Activated naive CD4-positive, alpha-beta T cell treated with Interleukin-2 at 50 U/mL for 16 hours (primary cell): ENCODE results near the gene RPLP2.

ENCODE experiments used
- DNase-seq: peaks from one replicate; pipeline ENCODE4 v3.0.0-alpha.2; 2020

Gene RPLP2

GRCh38 chr11:774873-775592, 34.7 kb upstream of the RPLP2 start:
- no peak for DNase-seq

- DNase-seq: no peak
Measured at GRCh38 chr11:776263-776560, 33.6 kb upstream of the RPLP2 start.

GRCh38 chr11:776561-777287, 33.0 kb upstream of the RPLP2 start:
- no peak for DNase-seq

- DNase-seq: peak; percentile 95
Measured at GRCh38 chr11:777288-778255, 32.2 kb upstream of the RPLP2 start, which contains the start of gene GATD1. TSS of gene GATD1 (minus strand) at chr11:777487. CDS start at chr11:777462, 25 bp downstream.

- no peak for DNase-seq
Measured at GRCh38 chr11:778976-779954, 30.5 kb upstream of the RPLP2 start.

- no peak for DNase-seq
Measured at GRCh38 chr11:779955-780532, 29.7 kb upstream of the RPLP2 start.

GRCh38 chr11:782264-783174, 27.2 kb upstream of the RPLP2 start:
- no peak for DNase-seq

GRCh38 chr11:783581-784015, 26.2 kb upstream of the RPLP2 start:
- peak; percentile 46 for DNase-seq

GRCh38 chr11:786235-787083, 23.3 kb upstream of the RPLP2 start:
- DNase-seq: no peak

GRCh38 chr11:787084-787675, 22.6 kb upstream of the RPLP2 start:
- no peak for DNase-seq

GRCh38 chr11:788009-788640, 21.6 kb upstream of the RPLP2 start:
- no peak for DNase-seq

- no peak for DNase-seq
Measured at GRCh38 chr11:788953-789940, 20.5 kb upstream of the RPLP2 start.

GRCh38 chr11:789943-790342, 19.8 kb upstream of the RPLP2 start, which contains the start of gene CEND1:
TSS of gene CEND1 (minus strand) at chr11:790090. CDS start at chr11:788576, 1,514 bp downstream.
- peak; percentile 49 for DNase-seq

- DNase-seq: no peak
Measured at GRCh38 chr11:790721-791564, 18.8 kb upstream of the RPLP2 start.

GRCh38 chr11:791658-792534, 17.9 kb upstream of the RPLP2 start:
- no peak for DNase-seq
